CD4-positive, alpha-beta T cell treated with Interleukin-21 for 1 hour (primary cell): ENCODE measurements around the gene FGGY.

Source experiments
- DNase-seq: peaks from one replicate; pipeline ENCODE4 v3.0.0-alpha.2; 2020

The FGGY gene

GRCh38 chr1:59391212-59392179 lies 94.6 kb downstream of the FGGY start:
- DNase-seq, result no peak

- no peak for DNase-seq
Measured at GRCh38 chr1:59393211-59394180, 96.6 kb downstream of the FGGY start.

GRCh38 chr1:59394706-59395425 lies 98.0 kb downstream of the FGGY start:
- DNase-seq, result no peak

GRCh38 chr1:59396387-59396786 lies 99.5 kb downstream of the FGGY start:
- no peak for DNase-seq

- no peak for DNase-seq
Measured at GRCh38 chr1:59397139-59397858, 100.4 kb downstream of the FGGY start.

GRCh38 chr1:59399642-59400041 lies 102.7 kb downstream of the FGGY start:
- DNase-seq, result no peak

- DNase-seq, result no peak
Measured at GRCh38 chr1:59401581-59401980, 104.7 kb downstream of the FGGY start.

GRCh38 chr1:59404796-59405195 lies 107.9 kb downstream of the FGGY start:
- no peak for DNase-seq

GRCh38 chr1:59406437-59407164 lies 109.7 kb downstream of the FGGY start:
- DNase-seq, result no peak

GRCh38 chr1:59408608-59409240 lies 111.8 kb downstream of the FGGY start:
- DNase-seq, result no peak

GRCh38 chr1:59409549-59409948 lies 112.7 kb downstream of the FGGY start:
- DNase-seq, result no peak

- no peak for DNase-seq
Measured at GRCh38 chr1:59409986-59410385, 113.1 kb downstream of the FGGY start.

GRCh38 chr1:59410457-59410856 lies 113.6 kb downstream of the FGGY start:
- no peak for DNase-seq

GRCh38 chr1:59411147-59411546 lies 114.3 kb downstream of the FGGY start:
- DNase-seq, result no peak

- no peak for DNase-seq
Measured at GRCh38 chr1:59412718-59413326, 115.9 kb downstream of the FGGY start.

- DNase-seq, result no peak
Measured at GRCh38 chr1:59413327-59413720, 116.4 kb downstream of the FGGY start.

GRCh38 chr1:59414406-59415133 lies 117.7 kb downstream of the FGGY start:
- no peak for DNase-seq

- no peak for DNase-seq
Measured at GRCh38 chr1:59415286-59415850, 118.5 kb downstream of the FGGY start.

GRCh38 chr1:59415881-59416280 lies 119.0 kb downstream of the FGGY start:
- no peak for DNase-seq
